Mesendoderm (in vitro differentiated cells): ENCODE data around the gene ARPC5.

ENCODE experiments used
- DNase-seq: peaks from one replicate; pipeline ENCODE4 v3.0.0; 2013
- H2AK5ac ChIP-seq: 2 replicates; pipeline ENCODE4 v1.6.1; 2013; ENCODE audit warnings: low read length, inconsistent platforms
- H2BK120ac ChIP-seq: 2 replicates; pipeline ENCODE4 v1.6.1; 2013; ENCODE audit warnings: low read depth, mild to moderate bottlenecking, low read length, moderate library complexity, mixed read lengths
- H2BK15ac ChIP-seq: replicated peaks from 2 replicates; pipeline ENCODE4 v1.6.1; 2013; ENCODE audit warnings: low read depth, mild to moderate bottlenecking, moderate library complexity
- H2BK5ac ChIP-seq: 2 replicates; pipeline ENCODE4 v1.6.1; 2013; ENCODE audit warnings: low read length, inconsistent platforms
- H3K18ac ChIP-seq: 2 replicates; pipeline ENCODE4 v1.6.1; 2013; ENCODE audit warnings: mild to moderate bottlenecking, low read length, mixed read lengths
- H3K23ac ChIP-seq: one replicate; pipeline ENCODE4 v1.6.1; 2013; ENCODE audit warnings: low read length
- H3K27ac ChIP-seq: 2 replicates; pipeline ENCODE4 v1.5.1; 2013; ENCODE audit warnings: low read depth, mild to moderate bottlenecking, inconsistent platforms, low read length, moderate library complexity
- H3K27me3 ChIP-seq: 2 replicates; pipeline ENCODE4 v1.6.1; 2013; ENCODE audit warnings: low read length, control low read depth, mild to moderate bottlenecking, inconsistent platforms; ENCODE audit not compliant: insufficient read depth, poor library complexity
- H3K36me3 ChIP-seq: 2 replicates; pipeline ENCODE4 v1.6.1; 2013; ENCODE audit warnings: low read length, inconsistent platforms; ENCODE audit not compliant: control insufficient read depth, insufficient read depth
- H3K4ac ChIP-seq: one replicate; pipeline ENCODE4 v1.6.1; 2013; ENCODE audit warnings: low read depth, mild to moderate bottlenecking, low read length, moderate library complexity
- H3K4me1 ChIP-seq: 2 replicates; pipeline ENCODE4 v1.6.1; 2013; ENCODE audit warnings: low read depth, low read length, inconsistent platforms; ENCODE audit not compliant: control insufficient read depth
- H3K4me2 ChIP-seq: 2 replicates; pipeline ENCODE4 v1.6.1; 2013; ENCODE audit warnings: low read length
- H3K4me3 ChIP-seq: 2 replicates; pipeline ENCODE4 v1.5.1; 2013; ENCODE audit warnings: mild to moderate bottlenecking, low read length
- H3K56ac ChIP-seq: one replicate; pipeline ENCODE4 v1.6.1; 2013; ENCODE audit warnings: low read length
- H3K79me1 ChIP-seq: 2 replicates; pipeline ENCODE4 v1.6.1; 2013; ENCODE audit warnings: low read length, inconsistent platforms
- H3K79me2 ChIP-seq: 2 replicates; pipeline ENCODE4 v1.6.1; 2013; ENCODE audit warnings: mild to moderate bottlenecking, low read length; ENCODE audit not compliant: control insufficient read depth, insufficient read depth
- H3K9ac ChIP-seq: 2 replicates; pipeline ENCODE4 v1.6.1; 2013; ENCODE audit warnings: low read length, inconsistent platforms
- H4K5ac ChIP-seq: one replicate; pipeline ENCODE4 v1.6.1; 2013; ENCODE audit warnings: low read length
- H4K8ac ChIP-seq: one replicate; pipeline ENCODE4 v1.6.1; 2013; ENCODE audit warnings: low read depth, mild to moderate bottlenecking, control low read depth, low read length, moderate library complexity
- WGBS: extraction: QIAGEN DNeasy Blood & Tissue Kit; methylation state at CpG from one replicate; pipeline ENCODE4 v1.1.7; 2013; ENCODE audit warnings: low lambda C conversion rate, missing lambda C conversion rate; ENCODE audit not compliant: insufficient coverage; ENCODE audit errors: extremely low coverage; 5-methylcytosine and 5-hydroxymethylcytosine counted together

ARPC5 gene

GRCh38 chr1:183602510-183602909, 33.1 kb downstream of the ARPC5 start:
- Histone ChIP-seq H3K4me1 (no peaks in the 10 kb centered on the region), H2BK15ac (no peak overlapping the region), H3K79me2 (no peaks in the 10 kb centered on the region), H2BK120ac (no peak overlapping the region), H4K8ac (no peak overlapping the region), H4K5ac (no peak overlapping the region), H3K27me3 (no peaks in the 10 kb centered on the region), H3K4me3 (no peak overlapping the region), H3K18ac (no peak overlapping the region), H3K9ac (no peak overlapping the region), H3K56ac (no peak overlapping the region), H3K36me3 (no peaks in the 10 kb centered on the region), H3K79me1 (no peaks in the 10 kb centered on the region), H2BK5ac (no peak overlapping the region), H2AK5ac (no peak overlapping the region), H3K27ac (no peak overlapping the region), H3K4ac (no peak overlapping the region), H3K4me2 (no peak overlapping the region), H3K23ac (no peak overlapping the region)
- DNase-seq, result no peak
- no CpG with 5 or more reads among the region's 1 CpG for WGBS

- DNase-seq, result no peak
- H2BK15ac ChIP-seq, result no peak overlapping the region
- WGBS, result no CpG with 5 or more reads among the region's 3 CpGs
These were observed 34.9 kb downstream of the ARPC5 start for GRCh38 chr1:183600634-183601033.

GRCh38 chr1:183600136-183600535, 35.4 kb downstream of the ARPC5 start:
- Histone ChIP-seq H4K5ac (no peak overlapping the region), H3K56ac (no peak overlapping the region), H2BK120ac (no peak overlapping the region), H3K27ac (no peak overlapping the region), H2BK5ac (no peak overlapping the region), H3K4ac (no peak overlapping the region), H3K18ac (no peak overlapping the region), H4K8ac (no peak overlapping the region), H3K9ac (no peak overlapping the region), H2AK5ac (no peak overlapping the region), H3K79me2 (no peaks in the 10 kb centered on the region), H3K4me2 (no peak overlapping the region), H3K79me1 (no peaks in the 10 kb centered on the region), H2BK15ac (no peak overlapping the region), H3K4me3 (no peak overlapping the region), H3K4me1 (no peaks in the 10 kb centered on the region), H3K36me3 (no peaks in the 10 kb centered on the region), H3K27me3 (no peaks in the 10 kb centered on the region), H3K23ac (no peak overlapping the region)
- DNase-seq, result no peak
- no CpG with 5 or more reads among the region's 3 CpGs for WGBS

More at GRCh38 chr1:183600634-183601033, 34.9 kb downstream of the ARPC5 start:
- no peak overlapping the region for H2AK5ac ChIP-seq
- no peak overlapping the region for H3K23ac ChIP-seq
- no peak overlapping the region for H3K9ac ChIP-seq
- no peaks in the 10 kb centered on the region for H3K4me1 ChIP-seq
- H3K4ac ChIP-seq, result no peak overlapping the region
- no peaks in the 10 kb centered on the region for H3K27me3 ChIP-seq
- H4K8ac ChIP-seq, result no peak overlapping the region
- no peak overlapping the region for H3K18ac ChIP-seq
- no peak overlapping the region for H3K56ac ChIP-seq
- H3K4me2 ChIP-seq, result no peak overlapping the region
- no peaks in the 10 kb centered on the region for H3K79me2 ChIP-seq
- H3K4me3 ChIP-seq, result no peak overlapping the region
- H3K27ac ChIP-seq, result no peak overlapping the region
- no peaks in the 10 kb centered on the region for H3K79me1 ChIP-seq
- no peaks in the 10 kb centered on the region for H3K36me3 ChIP-seq
- no peak overlapping the region for H4K5ac ChIP-seq
- H2BK5ac ChIP-seq, result no peak overlapping the region
- H2BK120ac ChIP-seq, result no peak overlapping the region

- no peaks in the 10 kb centered on the region for H3K79me2 ChIP-seq
- no peak overlapping the region for H3K4ac ChIP-seq
- H3K36me3 ChIP-seq, result no peaks in the 10 kb centered on the region
- H2AK5ac ChIP-seq, result no peak overlapping the region
- H2BK5ac ChIP-seq, result no peak overlapping the region
- H3K4me1 ChIP-seq, result no peaks in the 10 kb centered on the region
- no CpG with 5 or more reads among the region's 2 CpGs for WGBS
- no peak overlapping the region for H2BK120ac ChIP-seq
- no peak overlapping the region for H3K18ac ChIP-seq
- no peak overlapping the region for H3K27ac ChIP-seq
- DNase-seq, result no peak
- no peak overlapping the region for H2BK15ac ChIP-seq
- H3K79me1 ChIP-seq, result no peaks in the 10 kb centered on the region
- H4K5ac ChIP-seq, result no peak overlapping the region
- no peaks in the 10 kb centered on the region for H3K27me3 ChIP-seq
- H4K8ac ChIP-seq, result no peak overlapping the region
- H3K56ac ChIP-seq, result no peak overlapping the region
- no peak overlapping the region for H3K23ac ChIP-seq
- no peak overlapping the region for H3K4me3 ChIP-seq
- H3K4me2 ChIP-seq, result no peak overlapping the region
- H3K9ac ChIP-seq, result no peak overlapping the region
These were observed 37.2 kb downstream of the ARPC5 start for GRCh38 chr1:183598386-183598785.

- Histone ChIP-seq H3K79me1 (no peaks in the 10 kb centered on the region), H3K9ac (no peak overlapping the region), H2BK15ac (no peak overlapping the region), H3K4me2 (no peak overlapping the region), H3K18ac (no peak overlapping the region), H2BK120ac (no peak overlapping the region), H3K27ac (no peak overlapping the region), H3K4ac (no peak overlapping the region), H4K8ac (no peak overlapping the region), H3K79me2 (no peaks in the 10 kb centered on the region), H3K4me1 (peaks cover 5% of the 10 kb centered on the region), H4K5ac (no peak overlapping the region), H3K36me3 (no peaks in the 10 kb centered on the region), H3K56ac (no peak overlapping the region), H3K27me3 (no peaks in the 10 kb centered on the region), H2BK5ac (no peak overlapping the region), H3K4me3 (no peak overlapping the region), H3K23ac (no peak overlapping the region), H2AK5ac (no peak overlapping the region)
- DNase-seq, result no peak
- no CpG with 5 or more reads among the region's 5 CpGs for WGBS
These were observed 37.8 kb downstream of the ARPC5 start for GRCh38 chr1:183597656-183598347.

- no peak for DNase-seq
- Histone ChIP-seq H2BK5ac (no peak overlapping the region), H3K23ac (no peak overlapping the region), H2AK5ac (no peak overlapping the region), H4K5ac (no peak overlapping the region), H3K27ac (no peak overlapping the region), H3K4ac (no peak overlapping the region), H3K79me2 (no peaks in the 10 kb centered on the region), H3K36me3 (no peaks in the 10 kb centered on the region), H3K4me1 (peaks cover 6% of the 10 kb centered on the region), H2BK120ac (no peak overlapping the region), H3K56ac (no peak overlapping the region), H3K4me2 (no peak overlapping the region), H3K18ac (no peak overlapping the region), H3K9ac (no peak overlapping the region), H3K79me1 (no peaks in the 10 kb centered on the region), H2BK15ac (no peak overlapping the region), H3K27me3 (no peaks in the 10 kb centered on the region), H3K4me3 (no peak overlapping the region), H4K8ac (no peak overlapping the region)
- no CpG with 5 or more reads among the region's 5 CpGs for WGBS
These were observed 39.1 kb downstream of the ARPC5 start for GRCh38 chr1:183596500-183596899.
